ENCODE measurements around the gene KIAA0586. TPM values are rescaled to one million over a fixed set of nuclear protein-coding genes. Genes with fewer than 3 reads are reported as not detected.

Gene KIAA0586
- total and polyA plus RNA-seq, 9 of the 15 experiments (the other 6 are each of a cell fraction or from before 2014, with no cell fraction given), result 11.2 to 30.9 (median 22.6) TPM

DNA sequence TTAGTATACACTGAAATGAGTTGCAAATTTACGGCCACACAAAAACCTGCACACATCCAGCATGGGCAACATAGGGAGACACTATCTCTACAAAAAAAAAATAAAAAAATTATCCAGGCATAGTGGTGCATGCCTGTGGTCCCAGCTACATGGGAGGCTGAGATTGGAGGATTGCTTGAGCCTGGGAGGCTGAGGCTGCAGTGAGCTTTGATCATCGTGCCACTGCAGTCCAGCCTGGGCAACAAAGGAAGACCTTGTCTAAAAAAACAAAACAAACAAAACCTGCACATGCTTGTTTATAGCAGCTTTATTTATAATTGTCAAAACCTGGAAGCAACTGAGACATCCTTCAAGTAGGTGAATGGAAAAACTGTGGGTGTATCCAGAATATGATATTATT is 36.7 kb upstream of the KIAA0586 start:
- no peaks in the 10 kb centered on the region for H4K20me1 ChIP-seq (replicated peaks; ENCODE audit: control insufficient read depth, insufficient read depth, low read length)
- H3K9me1 ChIP-seq (ENCODE audit: control insufficient read depth, insufficient read depth, low read length), result no peaks in the 10 kb centered on the region
- H3K27me3 ChIP-seq (ENCODE audit: control insufficient read depth in 2 of 2, insufficient read depth in 2 of 2, low read length in 2 of 2), result no peaks in the 10 kb centered on the region
- H3K36me3 ChIP-seq (ENCODE audit: control insufficient read depth, insufficient read depth, low read length), result no peaks in the 10 kb centered on the region
- ChIA-PET CTCF (ENCODE audit: low intra/inter-chr PET ratio) (no interaction called here), POLR2A (interaction anchor here (1.2 kb wide), 1 partner anchor 11 kb away, joined by 4 read pairs; no protein-coding TSS in a partner anchor)
- H3K9me3 ChIP-seq (replicated peaks; ENCODE audit: control insufficient read depth, insufficient read depth, low read depth, low read length), result no peaks in the 10 kb centered on the region
- WGBS (ENCODE audit: insufficient coverage, low coverage, missing lambda C conversion rate), result 54% methylated on average over 2 of the region's 2 CpGs
- BruUV-seq (replicated peaks), result no TSS peak
- H3K27ac ChIP-seq (ENCODE audit: extremely low read depth, low read depth, low read length), result no peak overlapping the region
- H3K9ac ChIP-seq (ENCODE audit: insufficient read depth in 1 of 2, low read depth in 2 of 2, low read length in 2 of 2), result no peak overlapping the region
- in situ Hi-C loops (cut with MboI), result no loop called here
- H3K4me1 ChIP-seq (replicated peaks in 1 of 2; ENCODE audit: control insufficient read depth in 2 of 2, insufficient read depth in 2 of 2, low read length in 2 of 2), result peaks cover 0 to 4% of the 10 kb centered on the region in 2 experiments; a peak in 3 of 5 replicates
- H3K4me2 ChIP-seq (ENCODE audit: insufficient read depth, low read length), result no peak overlapping the region
- no peak for FAIRE-seq
- no peak overlapping the region for H2AFZ ChIP-seq (ENCODE audit: low read depth, low read length)
- no peak overlapping the region for H3K4me3 ChIP-seq
- no peak for ATAC-seq
- no peak for DNase-seq (ENCODE audit: extremely low read depth in 1 of 4, low spot score in 3 of 4)
- intact Hi-C loops (cut with micrococcal nuclease), result no loop called here
- no peaks in the 10 kb centered on the region for H3K79me2 ChIP-seq (ENCODE audit: control insufficient read depth, insufficient read depth, low read length)
- TF ChIP-seq, protein P1, sequence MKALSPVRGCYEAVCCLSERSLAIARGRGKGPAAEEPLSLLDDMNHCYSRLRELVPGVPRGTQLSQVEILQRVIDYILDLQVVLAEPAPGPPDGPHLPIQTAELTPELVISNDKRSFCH (CRISPR knock-in tag; IDR thresholded peaks at IDR 0.05), result no peak
- TF ChIP-seq, protein P1 (tag; IDR thresholded peaks at IDR 0.05), result no peak
- no peak for TF ChIP-seq GTF2E2 (tag; IDR thresholded peaks at IDR 0.05)
- TF ChIP-seq ZEB2 (IDR thresholded peaks at IDR 0.05), result no peak
- TF ChIP-seq NR2C1 (IDR thresholded peaks at IDR 0.05), result no peak
- TF ChIP-seq NR2C1 (tag; IDR thresholded peaks at IDR 0.05), result no peak
- TF ChIP-seq ZNF143 (CRISPR knock-in tag; IDR thresholded peaks at IDR 0.05), result no peak
- TF ChIP-seq, protein P2, sequence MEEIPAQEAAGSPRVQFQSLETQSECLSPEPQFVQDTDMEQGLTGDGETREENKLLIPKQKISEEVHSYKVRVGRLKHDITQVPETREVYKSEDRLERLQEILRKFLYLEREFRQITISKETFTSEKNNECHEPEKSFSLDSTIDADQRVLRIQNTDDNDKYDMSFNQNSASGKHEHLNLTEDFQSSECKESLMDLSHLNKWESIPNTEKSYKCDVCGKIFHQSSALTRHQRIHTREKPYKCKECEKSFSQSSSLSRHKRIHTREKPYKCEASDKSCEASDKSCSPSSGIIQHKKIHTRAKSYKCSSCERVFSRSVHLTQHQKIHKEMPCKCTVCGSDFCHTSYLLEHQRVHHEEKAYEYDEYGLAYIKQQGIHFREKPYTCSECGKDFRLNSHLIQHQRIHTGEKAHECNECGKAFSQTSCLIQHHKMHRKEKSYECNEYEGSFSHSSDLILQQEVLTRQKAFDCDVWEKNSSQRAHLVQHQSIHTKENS (CRISPR knock-in tag; IDR thresholded peaks at IDR 0.05), result no peak
- no peak for TF ChIP-seq RB1 (IDR thresholded peaks at IDR 0.05; ENCODE audit: low read depth)
- no peak for TF ChIP-seq TCF7L2 (IDR thresholded peaks at IDR 0.05; ENCODE audit: low read depth, low read length)
- no peak for TF ChIP-seq GATAD2A (IDR thresholded peaks at IDR 0.05)
- TF ChIP-seq ILF3 (IDR thresholded peaks at IDR 0.05; ENCODE audit: borderline replicate concordance), result no peak
- no peak for TF ChIP-seq BACH1 (tag; IDR thresholded peaks at IDR 0.05)
- no peak for TF ChIP-seq HSF4 (CRISPR knock-in tag; IDR thresholded peaks at IDR 0.05; ENCODE audit: borderline replicate concordance)
- TF ChIP-seq, protein P3, sequence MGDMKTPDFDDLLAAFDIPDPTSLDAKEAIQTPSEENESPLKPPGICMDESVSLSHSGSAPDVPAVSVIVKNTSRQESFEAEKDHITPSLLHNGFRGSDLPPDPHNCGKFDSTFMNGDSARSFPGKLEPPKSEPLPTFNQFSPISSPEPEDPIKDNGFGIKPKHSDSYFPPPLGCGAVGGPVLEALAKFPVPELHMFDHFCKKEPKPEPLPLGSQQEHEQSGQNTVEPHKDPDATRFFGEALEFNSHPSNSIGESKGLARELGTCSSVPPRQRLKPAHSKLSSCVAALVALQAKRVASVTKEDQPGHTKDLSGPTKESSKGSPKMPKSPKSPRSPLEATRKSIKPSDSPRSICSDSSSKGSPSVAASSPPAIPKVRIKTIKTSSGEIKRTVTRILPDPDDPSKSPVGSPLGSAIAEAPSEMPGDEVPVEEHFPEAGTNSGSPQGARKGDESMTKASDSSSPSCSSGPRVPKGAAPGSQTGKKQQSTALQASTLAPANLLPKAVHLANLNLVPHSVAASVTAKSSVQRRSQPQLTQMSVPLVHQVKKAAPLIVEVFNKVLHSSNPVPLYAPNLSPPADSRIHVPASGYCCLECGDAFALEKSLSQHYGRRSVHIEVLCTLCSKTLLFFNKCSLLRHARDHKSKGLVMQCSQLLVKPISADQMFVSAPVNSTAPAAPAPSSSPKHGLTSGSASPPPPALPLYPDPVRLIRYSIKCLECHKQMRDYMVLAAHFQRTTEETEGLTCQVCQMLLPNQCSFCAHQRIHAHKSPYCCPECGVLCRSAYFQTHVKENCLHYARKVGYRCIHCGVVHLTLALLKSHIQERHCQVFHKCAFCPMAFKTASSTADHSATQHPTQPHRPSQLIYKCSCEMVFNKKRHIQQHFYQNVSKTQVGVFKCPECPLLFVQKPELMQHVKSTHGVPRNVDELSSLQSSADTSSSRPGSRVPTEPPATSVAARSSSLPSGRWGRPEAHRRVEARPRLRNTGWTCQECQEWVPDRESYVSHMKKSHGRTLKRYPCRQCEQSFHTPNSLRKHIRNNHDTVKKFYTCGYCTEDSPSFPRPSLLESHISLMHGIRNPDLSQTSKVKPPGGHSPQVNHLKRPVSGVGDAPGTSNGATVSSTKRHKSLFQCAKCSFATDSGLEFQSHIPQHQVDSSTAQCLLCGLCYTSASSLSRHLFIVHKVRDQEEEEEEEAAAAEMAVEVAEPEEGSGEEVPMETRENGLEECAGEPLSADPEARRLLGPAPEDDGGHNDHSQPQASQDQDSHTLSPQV (IDR thresholded peaks at IDR 0.05), result no peak
- TF ChIP-seq BDP1 (IDR thresholded peaks at IDR 0.05; ENCODE audit: insufficient read depth, insufficient read length), result no peak
- TF ChIP-seq HCFC1 (IDR thresholded peaks at IDR 0.05; ENCODE audit: low read depth, low read length), result no peak
- no peak for TF ChIP-seq ZNF766 (CRISPR knock-in tag; conservative IDR thresholded peaks at IDR 0.05)
- TF ChIP-seq HLTF (IDR thresholded peaks at IDR 0.05), result no peak
